Activated CD4-positive, alpha-beta T cell treated with anti-CD3 and anti-CD28 coated beads, Interleukin-10, Interleukin-2, amounts not matched to agents 100 ng/mL and 50 ng/mL, durations not matched to agents 16 hours and 8 hours (primary cell): Measurements from ENCODE around the gene RHOV.

Source experiments
- DNase-seq: peaks from one replicate; pipeline ENCODE4 v3.0.0-alpha.2; 2020

Gene RHOV

GRCh38 chr15:40902605-40903561 is 28.8 kb upstream of the RHOV start:
- DNase-seq, result peak; percentile 53

DNA sequence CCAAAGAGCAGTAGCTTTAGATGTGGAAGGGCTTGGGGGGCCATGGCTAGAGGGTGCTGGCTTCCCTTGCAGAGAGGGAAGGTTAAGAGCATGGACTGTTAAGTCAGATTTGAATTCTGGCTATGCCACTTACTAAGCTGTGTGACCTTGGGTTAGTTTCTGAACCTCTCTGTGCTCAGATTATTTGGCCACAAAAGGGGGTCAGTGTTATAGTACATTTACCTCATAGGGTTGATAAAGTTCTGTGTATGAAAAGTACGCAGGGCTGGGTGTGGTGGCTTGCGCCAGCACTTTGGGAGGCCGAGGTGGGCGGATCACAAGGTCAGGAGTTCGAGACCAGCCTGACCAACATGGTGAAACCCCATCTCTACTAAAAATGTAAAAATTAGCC is 27.0 kb upstream of the RHOV start:
- DNase-seq, result no peak

DNA sequence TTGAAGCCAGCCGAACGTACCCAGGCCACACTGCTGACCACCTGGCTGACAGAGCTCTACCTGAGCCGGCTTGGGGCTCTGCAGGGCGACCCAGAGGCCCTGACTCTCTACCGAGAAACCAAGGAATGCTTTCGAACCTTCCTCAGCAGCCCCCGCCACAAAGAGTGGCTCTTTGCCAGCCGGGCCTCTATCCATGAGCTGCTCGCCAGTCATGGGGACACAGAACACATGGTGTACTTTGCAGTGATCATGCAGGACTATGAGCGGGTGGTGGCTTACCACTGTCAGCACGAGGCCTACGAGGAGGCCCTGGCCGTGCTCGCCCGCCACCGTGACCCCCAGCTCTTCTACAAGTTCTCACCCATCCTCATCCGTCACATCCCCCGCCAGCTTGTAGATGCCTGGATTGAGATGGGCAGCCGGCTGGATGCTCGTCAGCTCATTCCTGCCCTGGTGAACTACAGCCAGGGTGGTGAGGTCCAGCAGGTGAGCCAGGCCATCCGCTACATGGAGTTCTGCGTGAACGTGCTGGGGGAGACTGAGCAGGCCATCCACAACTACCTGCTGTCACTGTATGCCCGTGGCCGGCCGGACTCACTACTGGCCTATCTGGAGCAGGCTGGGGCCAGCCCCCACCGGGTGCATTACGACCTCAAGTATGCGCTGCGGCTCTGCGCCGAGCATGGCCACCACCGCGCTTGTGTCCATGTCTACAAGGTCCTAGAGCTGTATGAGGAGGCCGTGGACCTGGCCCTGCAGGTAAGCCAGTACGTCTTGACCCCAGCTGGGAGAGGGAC is 26.4 kb upstream of the RHOV start:
- no peak for DNase-seq

DNA sequence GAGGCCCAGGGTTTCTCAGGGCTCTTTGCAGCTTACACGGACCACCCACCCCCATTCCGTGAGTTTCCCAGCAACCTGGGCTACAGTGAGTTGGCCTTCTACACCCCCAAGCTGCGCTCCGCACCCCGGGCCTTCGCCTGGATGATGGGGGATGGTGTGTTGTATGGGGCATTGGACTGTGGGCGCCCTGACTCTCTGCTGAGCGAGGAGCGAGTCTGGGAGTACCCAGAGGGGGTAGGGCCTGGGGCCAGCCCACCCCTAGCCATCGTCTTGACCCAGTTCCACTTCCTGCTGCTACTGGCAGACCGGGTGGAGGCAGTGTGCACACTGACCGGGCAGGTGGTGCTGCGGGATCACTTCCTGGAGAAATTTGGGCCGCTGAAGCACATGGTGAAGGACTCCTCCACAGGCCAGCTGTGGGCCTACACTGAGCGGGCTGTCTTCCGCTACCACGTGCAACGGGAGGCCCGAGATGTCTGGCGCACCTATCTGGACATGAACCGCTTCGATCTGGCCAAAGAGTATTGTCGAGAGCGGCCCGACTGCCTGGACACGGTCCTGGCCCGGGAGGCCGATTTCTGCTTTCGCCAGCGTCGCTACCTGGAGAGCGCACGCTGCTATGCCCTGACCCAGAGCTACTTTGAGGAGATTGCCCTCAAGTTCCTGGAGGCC is 25.6 kb upstream of the RHOV start:
- DNase-seq, result no peak

GRCh38 chr15:40894681-40895448 is 20.8 kb upstream of the RHOV start:
- peak; percentile 73 for DNase-seq

- DNase-seq, result peak; percentile 98
Measured at GRCh38 chr15:40893733-40894680, 20.0 kb upstream of the RHOV start, which contains the start of gene VPS18. Gene VPS18, plus strand, starts transcription at chr15:40894450. Its CDS starts 319 bp downstream, at chr15:40894769.

DNA sequence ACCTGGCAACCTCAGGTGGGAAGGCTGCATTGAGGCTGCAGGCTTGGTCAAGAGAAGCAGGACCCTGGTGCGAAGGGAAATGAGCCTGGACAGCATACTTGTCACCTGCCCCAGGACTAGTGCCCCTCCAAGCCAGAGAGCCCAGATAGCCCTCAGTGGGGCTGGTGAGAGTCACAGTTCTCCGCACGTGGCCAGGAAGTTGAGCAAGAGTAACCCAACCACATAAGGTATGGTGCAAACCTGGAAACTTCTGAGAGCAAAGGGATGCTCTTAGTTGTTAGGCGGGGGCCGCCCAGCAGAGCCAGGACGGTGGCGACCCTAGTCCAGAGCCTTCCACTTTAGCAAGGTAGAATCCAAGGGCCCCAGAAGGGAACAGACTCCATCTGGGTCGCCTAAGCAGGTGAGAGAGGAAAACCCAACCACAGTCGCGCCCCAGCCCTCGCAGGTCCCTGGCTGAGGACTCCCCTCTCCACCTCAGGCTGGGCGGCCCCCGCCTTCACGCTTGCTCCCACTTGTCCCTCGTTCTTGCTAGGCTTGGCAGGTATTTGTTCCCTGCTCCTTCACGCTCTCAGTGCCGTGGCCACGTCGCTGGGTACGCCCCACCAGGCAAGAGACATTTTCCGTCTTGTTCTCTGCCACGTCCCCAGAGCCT is 19.1 kb upstream of the RHOV start:
- peak; percentile 29 for DNase-seq

GRCh38 chr15:40892447-40893012 is 18.5 kb upstream of the RHOV start:
- no peak for DNase-seq

DNA sequence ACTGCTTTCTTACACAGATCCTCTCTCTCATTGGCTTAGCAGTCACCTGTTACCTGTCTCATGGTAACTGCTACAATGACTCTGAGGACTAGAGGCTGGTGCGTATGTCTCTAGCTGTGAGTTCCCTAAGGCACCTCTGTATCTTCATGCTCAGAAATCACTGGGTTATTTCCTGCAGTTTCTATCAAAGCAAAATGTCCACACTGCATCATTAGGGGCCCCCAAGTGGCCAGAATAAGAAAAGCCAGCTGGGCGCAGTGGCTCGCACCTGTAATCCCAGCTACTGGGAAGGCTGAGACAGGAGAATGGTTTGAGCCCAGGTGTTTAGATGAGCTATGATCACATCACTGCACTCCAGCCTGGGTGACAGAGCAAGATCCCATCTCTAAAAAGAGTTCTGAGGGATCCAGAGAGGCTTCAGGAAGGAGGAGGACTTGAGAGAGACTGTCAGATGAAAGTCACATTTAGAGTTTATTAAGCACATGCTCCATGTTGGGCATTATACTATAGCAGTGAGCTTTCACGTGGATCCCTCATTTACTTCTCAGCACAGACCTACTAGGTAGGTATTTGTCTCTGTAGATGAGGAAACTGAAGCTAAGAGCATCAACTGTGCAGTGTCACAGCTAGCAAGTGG is 17.9 kb upstream of the RHOV start:
- peak; percentile 50 for DNase-seq

GRCh38 chr15:40891138-40891537 is 17.1 kb upstream of the RHOV start:
- DNase-seq, result no peak

- no peak for DNase-seq
Measured at GRCh38 chr15:40889112-40889511, 15.1 kb upstream of the RHOV start.

DNA sequence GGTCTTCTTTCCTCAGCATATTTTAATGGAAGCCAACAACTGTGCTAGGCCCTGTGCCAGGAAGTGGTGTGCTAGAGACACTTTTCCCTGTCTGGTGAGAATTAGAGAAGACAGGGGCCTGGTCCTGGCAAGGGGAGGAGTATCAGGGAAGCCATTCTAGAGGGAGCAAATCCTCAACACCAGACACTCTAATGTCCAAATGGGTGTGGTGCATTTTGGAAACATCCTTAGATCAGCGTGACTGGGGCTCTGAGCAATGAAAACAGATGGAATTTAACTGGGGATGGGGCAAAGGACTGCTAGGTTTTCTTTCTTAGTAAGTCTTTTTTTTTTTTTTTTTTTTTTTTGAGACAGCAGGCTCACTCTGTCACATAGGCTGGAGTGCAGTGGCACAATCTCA is 12.6 kb upstream of the RHOV start:
- DNase-seq, result no peak

DNA sequence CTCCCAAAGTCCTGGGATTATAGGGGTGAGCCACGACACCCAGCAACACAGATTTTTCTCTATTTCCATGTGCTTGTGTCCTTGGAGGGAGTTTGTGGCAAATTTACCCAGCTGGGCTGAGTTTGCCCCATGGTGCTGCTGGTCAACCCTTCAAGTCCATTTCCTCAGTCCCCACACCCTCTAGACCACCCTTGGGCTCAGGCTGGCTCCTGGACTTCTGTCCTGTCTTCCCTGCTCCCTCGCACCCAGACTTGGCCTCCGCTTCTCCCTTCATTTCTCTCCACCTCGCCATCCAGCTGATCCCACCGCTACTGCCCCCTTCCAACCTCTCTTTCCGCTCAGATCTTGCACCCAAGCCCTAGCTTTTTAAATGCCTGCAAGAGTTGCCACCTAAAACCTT is 7.3 kb upstream of the RHOV start:
- no peak for DNase-seq

DNA sequence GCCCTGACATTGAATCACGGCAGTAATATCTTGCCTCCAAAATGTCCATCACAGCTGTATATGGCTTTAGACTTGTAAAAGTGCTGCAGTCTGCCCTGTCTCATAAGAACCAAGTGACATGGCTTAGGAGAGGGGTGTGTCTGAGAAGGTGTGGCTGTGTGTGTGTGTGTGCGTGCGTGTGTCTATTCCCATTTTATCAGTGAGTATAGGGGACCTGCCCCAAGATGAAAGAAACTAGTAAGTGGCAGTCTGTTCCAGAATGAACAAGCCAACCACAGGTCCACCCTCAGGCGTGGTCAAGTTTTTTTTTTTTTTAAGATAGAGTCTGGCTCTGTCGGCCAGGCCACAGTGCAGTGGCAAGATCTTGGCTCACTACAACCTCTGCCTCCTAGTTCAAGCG is 5.6 kb upstream of the RHOV start:
- no peak for DNase-seq

DNA sequence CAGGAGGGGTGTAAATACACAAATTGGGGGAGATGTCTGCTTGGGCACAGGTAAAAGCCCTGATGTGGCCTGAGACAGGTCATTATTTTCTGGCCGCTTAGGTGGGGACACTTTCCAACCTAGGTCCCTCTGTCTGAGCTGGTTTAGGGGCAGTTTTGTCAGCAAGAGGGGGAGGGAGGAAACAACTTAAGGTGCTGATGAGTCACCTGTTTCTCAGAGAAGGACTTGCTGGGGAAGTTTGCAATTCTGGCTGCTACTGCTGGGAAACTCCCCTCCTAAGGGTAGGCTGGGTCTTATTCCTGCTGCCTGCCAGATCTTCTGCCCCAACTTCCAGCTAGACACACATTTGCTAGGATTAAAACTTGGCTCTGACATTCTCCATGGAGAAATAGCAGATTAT is 4.8 kb upstream of the RHOV start:
- DNase-seq, result peak; percentile 66

GRCh38 chr15:40877694-40878093 is 3.7 kb upstream of the RHOV start:
- DNase-seq, result no peak

DNA sequence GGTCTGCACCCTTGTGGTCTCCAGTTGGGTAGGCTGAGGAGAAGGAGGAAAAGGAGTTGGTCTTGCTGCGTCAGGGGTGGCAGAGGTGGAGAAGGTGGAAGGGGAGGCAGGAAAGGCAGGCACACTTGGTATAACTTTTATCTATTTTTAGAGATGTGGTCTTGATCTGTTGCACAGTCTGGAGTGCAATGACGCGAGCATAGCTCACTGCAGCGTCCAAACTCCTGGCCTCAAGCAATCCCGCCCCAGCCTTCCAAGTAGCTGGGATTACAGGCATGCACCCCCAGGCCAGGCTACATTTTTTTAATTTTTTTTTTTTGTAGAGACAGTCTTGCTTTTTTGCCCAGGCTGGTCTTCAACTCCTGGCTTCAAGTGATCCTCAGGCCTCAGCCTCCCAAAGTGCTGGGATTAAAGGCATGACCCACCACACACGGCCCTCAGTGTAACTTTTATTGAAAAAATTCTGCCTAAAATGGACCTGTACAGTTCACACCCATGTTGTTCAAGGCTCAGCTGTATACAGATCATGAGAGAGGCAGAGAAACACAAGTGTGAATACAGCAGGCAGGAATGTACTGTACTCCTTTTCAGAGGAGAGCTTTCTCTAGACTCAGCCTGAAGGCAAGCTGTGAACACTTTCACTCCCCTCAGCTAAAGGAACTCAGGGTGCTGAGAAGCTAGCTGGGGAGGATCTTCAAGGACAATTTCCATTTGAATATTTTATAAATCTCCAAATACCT is 2.1 kb upstream of the RHOV start:
- no peak for DNase-seq

- no peak for DNase-seq
Measured at GRCh38 chr15:40872791-40873693, 992 bp downstream of the RHOV start.
